ENCODE results near the gene ABCB11. TPM values are rescaled to one million over a fixed set of nuclear protein-coding genes. Genes with fewer than 3 reads are reported as not detected.

The ABCB11 gene
- total and polyA plus RNA-seq, 9 of the 15 experiments (the other 6 are each of a cell fraction or from before 2014, with no cell fraction given), result 0.04 to 0.51 (median 0.10) TPM; not detected in 1

GRCh38 chr2:168901003-168901402 is 130.1 kb downstream of the ABCB11 start, which contains the start of gene G6PC2 (continued):
- TF ChIP-seq ZNF609 (CRISPR knock-in tag; IDR thresholded peaks at IDR 0.05; ENCODE audit: borderline replicate concordance) (no peak), TBP (optimal IDR thresholded peaks at IDR 0.05; ENCODE audit: low read depth, low read length) (no peak), SMARCA5 (IDR thresholded peaks at IDR 0.05) (no peak), KAT2B (IDR thresholded peaks at IDR 0.05; ENCODE audit: low read depth, low read length) (no peak), CREB3L1 (IDR thresholded peaks at IDR 0.05; ENCODE audit: borderline replicate concordance, low read depth) (no peak), PHTF2 (CRISPR knock-in tag; IDR thresholded peaks at IDR 0.05) (no peak)
